Astrocyte (in vitro differentiated cells and primary cell): ENCODE measurements around the gene ASCC2. TPM values are rescaled to one million over a fixed set of nuclear protein-coding genes. Genes with fewer than 3 reads are reported as not detected.
A peak's percentile ranks its signal among the peaks of the same experiment; 100 is the strongest.

Experiments used
- DNase-seq: peaks from one replicate; pipeline ENCODE4 v3.0.0-alpha.2; 2010; ENCODE audit warnings: low read depth
- FAIRE-seq: peaks from 2 replicates; lab custom pipeline; 2011; peaks lifted over from hg19 to GRCh38; lab: Jason Lieb, UNC
- H2AFZ ChIP-seq: 2 replicates; pipeline ENCODE4 v1.6.0; 2012; ENCODE audit warnings: low read depth, low read length, inconsistent platforms
- H3K27ac ChIP-seq: 2 replicates; pipeline ENCODE4 v1.5.1; 2011; ENCODE audit warnings: low read depth, low read length, inconsistent platforms
- H3K27me3 ChIP-seq: 2 replicates; pipeline ENCODE4 v1.6.0; 2011; ENCODE audit warnings: low read length, inconsistent platforms; ENCODE audit not compliant: insufficient read depth
- H3K36me3 ChIP-seq: 2 replicates; pipeline ENCODE4 v1.5.1; 2011; ENCODE audit warnings: low read length, inconsistent platforms; ENCODE audit not compliant: insufficient read depth
- H3K4me1 ChIP-seq: 2 replicates; pipeline ENCODE4 v1.5.1; 2011; ENCODE audit warnings: low read length, inconsistent platforms; ENCODE audit not compliant: insufficient read depth
- H3K4me2 ChIP-seq: 2 replicates; pipeline ENCODE4 v1.6.0; 2012; ENCODE audit warnings: low read length, inconsistent platforms
- H3K4me3 ChIP-seq: 2 replicates; pipeline ENCODE4 v1.5.1; 2011; ENCODE audit warnings: low read depth, mild to moderate bottlenecking, low read length, inconsistent platforms; ENCODE audit not compliant: insufficient read depth
- H3K79me2 ChIP-seq: 2 replicates; pipeline ENCODE4 v1.6.0; 2012; ENCODE audit warnings: mild to moderate bottlenecking, low read length, inconsistent platforms; ENCODE audit not compliant: insufficient read depth
- H3K9ac ChIP-seq: 2 replicates; pipeline ENCODE4 v1.6.0; 2012; ENCODE audit warnings: mild to moderate bottlenecking, low read length, inconsistent platforms
- H3K9me3 ChIP-seq: 2 replicates; pipeline ENCODE4 v1.5.1; 2012; ENCODE audit warnings: low read depth, mild to moderate bottlenecking, low read length, inconsistent platforms; ENCODE audit not compliant: insufficient read depth
- H4K20me1 ChIP-seq: 2 replicates; pipeline ENCODE4 v1.6.0; 2012; ENCODE audit warnings: low read length, inconsistent platforms; ENCODE audit not compliant: insufficient read depth
- H3K27ac Mint-ChIP-seq: one replicate; pipeline ENCODE4 v1.8.0; 2021; ENCODE audit warnings: mild to moderate bottlenecking, mixed read lengths; ENCODE audit not compliant: unreplicated experiment
- H3K27me3 Mint-ChIP-seq: one replicate; pipeline ENCODE4 v1.8.0; 2021; ENCODE audit warnings: low read depth, mixed read lengths; ENCODE audit not compliant: unreplicated experiment
- H3K36me3 Mint-ChIP-seq: one replicate; pipeline ENCODE4 v1.8.0; 2021; ENCODE audit warnings: low read depth, mixed read lengths; ENCODE audit not compliant: unreplicated experiment
- H3K4me1 Mint-ChIP-seq: one replicate; pipeline ENCODE4 v1.8.0; 2021; ENCODE audit warnings: low read depth, mixed read lengths; ENCODE audit not compliant: unreplicated experiment
- H3K4me3 Mint-ChIP-seq: one replicate; pipeline ENCODE4 v1.8.0; 2021; ENCODE audit warnings: mild to moderate bottlenecking, moderate library complexity, mixed read lengths; ENCODE audit not compliant: unreplicated experiment
- H3K9me3 Mint-ChIP-seq: one replicate; pipeline ENCODE4 v1.8.0; 2021; ENCODE audit warnings: mild to moderate bottlenecking, mixed read lengths; ENCODE audit not compliant: unreplicated experiment
- CTCF ChIP-seq: IDR thresholded peaks from 2 replicates; pipeline ENCODE4 v1.5.1; 2011; ENCODE audit warnings: low read depth, mild to moderate bottlenecking, inconsistent platforms, low read length, moderate library complexity; ENCODE audit not compliant: insufficient read depth
- EZH2 ChIP-seq: IDR thresholded peaks from 2 replicates; pipeline ENCODE4 v1.6.1; 2012; ENCODE audit warnings: mild to moderate bottlenecking, low read length, inconsistent platforms; ENCODE audit not compliant: insufficient read depth
- total RNA-seq: library from RNA; stranded (reverse); gene quantifications from 2 replicates; pipeline ENCODE4 v1.2.1, GENCODE V29; 2021

ASCC2 gene
- total RNA-seq, 1 donor from 2014 or later = 71.2 TPM

- Histone ChIP-seq H3K4me1 (peaks cover 27% of the 10 kb centered on the region), H3K36me3 (peaks cover 17% of the 10 kb centered on the region), H3K4me2 (no peak overlapping the region), H3K9me3 (no peaks in the 10 kb centered on the region), H2AFZ (no peak overlapping the region), H3K27me3 (no peaks in the 10 kb centered on the region), H3K9ac (no peak overlapping the region), H4K20me1 (peaks cover 18% of the 10 kb centered on the region), H3K27ac (no peak overlapping the region), H3K79me2 (peaks cover 35% of the 10 kb centered on the region), H3K4me3 (no peak overlapping the region)
- Mint-ChIP-seq H3K36me3 (peaks cover 3% of the 10 kb centered on the region), H3K27ac (no peak overlapping the region), H3K27me3 (no peaks in the 10 kb centered on the region), H3K4me1 (peaks cover 22% of the 10 kb centered on the region), H3K4me3 (no peak overlapping the region), H3K9me3 (no peaks in the 10 kb centered on the region)
- no peak for TF ChIP-seq CTCF
- no peak for TF ChIP-seq EZH2
- FAIRE-seq = no peak
- no peak for DNase-seq
Measured at GRCh38 chr22:29769723-29770321, 68.3 kb downstream of the ASCC2 start.

- TF ChIP-seq EZH2 = no peak
- no peak for TF ChIP-seq CTCF
- Histone ChIP-seq H3K4me1 (peaks cover 23% of the 10 kb centered on the region), H3K27ac (peak overlapping the region; percentile 96), H4K20me1 (peaks cover 18% of the 10 kb centered on the region), H3K9ac (peak overlapping the region; percentile 97), H3K36me3 (peaks cover 17% of the 10 kb centered on the region), H3K79me2 (peaks cover 35% of the 10 kb centered on the region), H3K4me2 (peak overlapping the region; percentile 95), H3K27me3 (no peaks in the 10 kb centered on the region), H2AFZ (no peak overlapping the region), H3K9me3 (no peaks in the 10 kb centered on the region), H3K4me3 (peak overlapping the region; percentile 97)
- FAIRE-seq (no peak), DNase-seq (no peak)
- Mint-ChIP-seq H3K4me3 (peak overlapping the region; percentile 99), H3K4me1 (peaks cover 18% of the 10 kb centered on the region), H3K27ac (peak overlapping the region; percentile 99), H3K36me3 (peaks cover 3% of the 10 kb centered on the region), H3K9me3 (no peaks in the 10 kb centered on the region), H3K27me3 (no peaks in the 10 kb centered on the region)
Measured at GRCh38 chr22:29768052-29768693, 69.9 kb downstream of the ASCC2 start.
